Esophagus squamous epithelium (tissue), 4 donors: ENCODE data around the gene GAS7.

Source experiments
- CTCF ChIP-seq, 6 experiments: fragments of 450-650 bp in 4 of 6; fragments of 200-600 bp in 2 of 6; sonication (generic) in 2 of 6; IDR thresholded peaks; one replicate each; pipeline ENCODE4 v1.5.1; 2016 to 2019; ENCODE audit warnings: antibody characterized with exemption in 6 of 6, mild to moderate bottlenecking in 4 of 6, moderate library complexity in 4 of 6
- POLR2A ChIP-seq, 4 donors: fragments of 450-650 bp; IDR thresholded peaks; one replicate each; pipeline ENCODE4 v1.6.1; 2017; ENCODE audit warnings: antibody characterized with exemption in 4 of 4, mild to moderate bottlenecking in 4 of 4, moderate library complexity in 3 of 4

GRCh38 chr17:10060526-10060925 is 137.9 kb downstream of the GAS7 start:
- no peak for TF ChIP-seq CTCF (IDR thresholded peaks at IDR 0.05)
- TF ChIP-seq POLR2A (IDR thresholded peaks at IDR 0.05), result no peak
